Mucosa of descending colon (tissue), 3 donors: ENCODE data around the gene TFDP2. TPM values are rescaled to one million over a fixed set of nuclear protein-coding genes. Genes with fewer than 3 reads are reported as not detected.
"Not testable (repeated sequence)": the region's sequence is repeated elsewhere in the genome, so short reads cannot be mapped to it uniquely, and the experiment has no call there.

Experiments used
- ATAC-seq: fragments of 200-7000 bp; cut with Tn5 transposase; one replicate; pipeline ENCODE4 v1.9.1; 2020; ENCODE audit warnings: mild to moderate bottlenecking, moderate library complexity
- DNase-seq, 3 donors: peaks; one replicate each; pipeline ENCODE4 v3.0.0-alpha.2; 2020
- H3K36me3 ChIP-seq: fragments of 200-600 bp; one replicate; pipeline ENCODE4 v1.8.0; 2021; ENCODE audit warnings: low read depth, mild to moderate bottlenecking
- H3K4me1 ChIP-seq: fragments of 200-600 bp; one replicate; pipeline ENCODE4 v1.8.0; 2021; ENCODE audit warnings: low read depth, mild to moderate bottlenecking
- H3K4me3 ChIP-seq: fragments of 200-600 bp; one replicate; pipeline ENCODE4 v1.8.0; 2021; ENCODE audit warnings: mild to moderate bottlenecking
- H3K9me3 ChIP-seq: fragments of 200-600 bp; one replicate; pipeline ENCODE4 v1.8.0; 2021; ENCODE audit warnings: mild to moderate bottlenecking
- intact Hi-C, 2 donors: fragments of 100-400 bp; cut with DNase I in 1 of 2; cut with micrococcal nuclease in 1 of 2; formaldehyde crosslinking; loops; one replicate each; pipeline versions ENCODE4 v1.11.0 to v1.11.1; 2022; cut with DNase I, micrococcal nuclease
- total RNA-seq, 3 donors: library from RNA; stranded (reverse); fragmentation: NEBNext Ultra II Directional in 2 of 3; extraction: Animal tissue kit (Norgen Biotek cat#: 25700) in 2 of 3; gene quantifications; one replicate each; pipeline versions ENCODE4 v1.2.1 to v1.2.4, GENCODE V29; 2021 to 2023
- TF ChIP-seq, protein P1 (sequence below): fragments of 200-600 bp; IDR thresholded peaks from one replicate; pipeline ENCODE4 v1.8.0; 2022; ENCODE audit warnings: antibody characterized with exemption, mild to moderate bottlenecking
- donor health status: DM: no; HTN: no; CAD: no; lungs with moderate emphysema.
- donor health status: DM: no; HTN: no; CAD: no.
- donor health status: DM: no; HTN: yes; CAD: no.

TFDP2 gene
- total RNA-seq, 3 donors from 2014 or later, result 45.1 to 61.4 (median 54.8) TPM

DNA sequence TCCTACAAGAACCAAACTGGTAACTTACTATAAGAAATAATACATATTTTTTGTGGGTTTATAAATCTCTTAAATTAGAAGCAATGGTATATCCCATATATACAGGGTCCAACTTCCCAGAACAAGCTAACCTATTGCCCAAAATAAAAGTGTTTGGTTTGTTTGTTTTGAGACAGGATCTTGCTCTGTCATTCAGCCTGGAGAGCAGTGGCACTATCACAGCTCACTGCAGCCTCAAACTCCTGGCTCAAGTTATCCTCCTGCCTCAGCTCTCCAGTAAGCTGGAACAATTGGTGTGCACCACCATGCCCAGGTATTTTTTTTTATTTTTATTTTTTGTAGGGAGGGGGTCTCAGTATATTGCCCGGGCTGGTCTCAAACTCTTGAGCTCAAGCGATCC lies 135.4 kb downstream of the TFDP2 start:
- ATAC-seq (no peak), DNase-seq (no peak)
- intact Hi-C loops, result no loop called here
- H3K9me3 ChIP-seq, result no peaks in the 10 kb centered on the region
- TF ChIP-seq, protein P1, sequence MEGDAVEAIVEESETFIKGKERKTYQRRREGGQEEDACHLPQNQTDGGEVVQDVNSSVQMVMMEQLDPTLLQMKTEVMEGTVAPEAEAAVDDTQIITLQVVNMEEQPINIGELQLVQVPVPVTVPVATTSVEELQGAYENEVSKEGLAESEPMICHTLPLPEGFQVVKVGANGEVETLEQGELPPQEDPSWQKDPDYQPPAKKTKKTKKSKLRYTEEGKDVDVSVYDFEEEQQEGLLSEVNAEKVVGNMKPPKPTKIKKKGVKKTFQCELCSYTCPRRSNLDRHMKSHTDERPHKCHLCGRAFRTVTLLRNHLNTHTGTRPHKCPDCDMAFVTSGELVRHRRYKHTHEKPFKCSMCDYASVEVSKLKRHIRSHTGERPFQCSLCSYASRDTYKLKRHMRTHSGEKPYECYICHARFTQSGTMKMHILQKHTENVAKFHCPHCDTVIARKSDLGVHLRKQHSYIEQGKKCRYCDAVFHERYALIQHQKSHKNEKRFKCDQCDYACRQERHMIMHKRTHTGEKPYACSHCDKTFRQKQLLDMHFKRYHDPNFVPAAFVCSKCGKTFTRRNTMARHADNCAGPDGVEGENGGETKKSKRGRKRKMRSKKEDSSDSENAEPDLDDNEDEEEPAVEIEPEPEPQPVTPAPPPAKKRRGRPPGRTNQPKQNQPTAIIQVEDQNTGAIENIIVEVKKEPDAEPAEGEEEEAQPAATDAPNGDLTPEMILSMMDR, result no peak
- H3K36me3 ChIP-seq, result no peaks in the 10 kb centered on the region
- H3K4me3 ChIP-seq, result no peak overlapping the region
- no peaks in the 10 kb centered on the region for H3K4me1 ChIP-seq

GRCh38 chr3:142013326-142013980 lies 135.9 kb downstream of the TFDP2 start:
- TF ChIP-seq, protein P1, result no peak
- intact Hi-C loops, result no loop called here

DNA sequence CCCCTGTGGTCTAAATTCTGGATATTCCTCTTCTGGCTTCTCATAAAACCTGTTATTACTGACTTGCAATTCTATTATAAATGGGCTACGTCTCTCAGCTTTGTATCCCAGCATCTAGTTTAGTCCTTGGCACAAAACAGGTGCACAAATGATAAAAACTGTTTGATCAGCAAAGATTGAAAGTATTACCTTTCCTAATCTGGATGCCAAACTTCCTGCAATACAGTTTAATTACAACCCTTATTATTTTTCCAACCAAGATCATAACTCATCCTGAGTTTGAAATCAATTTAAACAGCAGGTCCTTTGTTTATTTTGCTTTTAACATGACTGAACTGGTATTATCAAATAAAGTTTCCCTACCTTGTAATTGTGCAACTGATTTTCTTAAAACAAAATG lies 140.3 kb downstream of the TFDP2 start:
- intact Hi-C loops, result no loop called here
- no peaks in the 10 kb centered on the region for H3K4me1 ChIP-seq
- DNase-seq, result no peak
- TF ChIP-seq, protein P1, result no peak
- no peaks in the 10 kb centered on the region for H3K9me3 ChIP-seq
- no peak for ATAC-seq
- H3K36me3 ChIP-seq, result no peaks in the 10 kb centered on the region
- no peak overlapping the region for H3K4me3 ChIP-seq

More at GRCh38 chr3:142013326-142013980, 135.9 kb downstream of the TFDP2 start:
- Histone ChIP-seq H3K4me3 (no peak overlapping the region), H3K4me1 (no peaks in the 10 kb centered on the region), H3K36me3 (no peaks in the 10 kb centered on the region), H3K9me3 (no peaks in the 10 kb centered on the region)
- no peak for DNase-seq
- no peak for ATAC-seq

- TF ChIP-seq, protein P1, result no peak
- H3K36me3 ChIP-seq, result no peaks in the 10 kb centered on the region
- ATAC-seq, result no peak
- intact Hi-C loops, result no loop called here
- H3K4me3 ChIP-seq, result no peak overlapping the region
- no peak for DNase-seq
- no peaks in the 10 kb centered on the region for H3K4me1 ChIP-seq
- H3K9me3 ChIP-seq, result no peaks in the 10 kb centered on the region
Measured at GRCh38 chr3:142007710-142008399, 141.5 kb downstream of the TFDP2 start.

DNA sequence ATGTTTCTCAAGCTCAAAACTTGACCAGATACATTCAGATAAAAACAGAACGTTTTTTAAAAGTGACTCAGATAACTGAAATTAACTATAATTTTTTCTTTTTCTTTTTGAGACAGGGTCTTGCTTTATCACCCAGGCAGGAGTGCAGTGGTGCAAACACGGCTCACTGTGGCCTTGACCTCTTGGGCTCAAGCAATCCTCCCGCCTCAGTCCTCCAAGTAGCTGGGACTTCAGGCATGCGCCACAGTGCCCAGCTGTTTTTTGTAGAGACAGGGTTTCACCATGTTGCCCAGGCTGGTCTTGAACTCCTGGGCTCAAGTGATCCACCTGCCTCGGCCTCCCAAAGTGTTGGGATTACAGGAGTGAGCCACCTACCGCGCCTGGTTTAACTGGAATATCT lies 144.4 kb downstream of the TFDP2 start:
- ATAC-seq, H3K9me3 ChIP-seq, H3K36me3 ChIP-seq, DNase-seq, intact Hi-C loops, H3K4me1 ChIP-seq, H3K4me3 ChIP-seq: not testable (repeated sequence)

DNA sequence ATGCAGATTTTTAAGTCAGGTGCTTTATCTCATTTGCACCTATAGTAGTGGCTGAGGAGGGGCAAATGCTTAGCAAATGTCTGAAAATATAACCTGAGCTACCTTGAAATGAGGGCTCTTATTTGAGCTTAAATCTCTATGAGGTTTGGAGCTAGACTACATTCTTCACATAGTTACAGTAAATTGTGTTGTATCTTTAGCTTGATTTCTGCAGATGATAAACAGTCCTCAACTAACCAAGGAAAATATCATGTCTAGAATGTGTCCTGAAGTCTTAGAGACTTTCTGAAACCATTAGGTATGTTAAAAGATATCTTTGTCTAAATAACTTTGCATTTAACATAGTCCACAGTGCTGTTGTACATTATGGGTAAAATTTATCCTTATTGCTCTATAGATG lies 145.3 kb downstream of the TFDP2 start:
- ATAC-seq, result no peak
- Histone ChIP-seq H3K4me3 (no peak overlapping the region), H3K9me3 (no peaks in the 10 kb centered on the region), H3K4me1 (no peaks in the 10 kb centered on the region), H3K36me3 (no peaks in the 10 kb centered on the region)
- intact Hi-C loops, result no loop called here
- TF ChIP-seq, protein P1, result no peak
- no peak for DNase-seq
